ENCODE results near the gene PDE4A.

The PDE4A gene

DNA sequence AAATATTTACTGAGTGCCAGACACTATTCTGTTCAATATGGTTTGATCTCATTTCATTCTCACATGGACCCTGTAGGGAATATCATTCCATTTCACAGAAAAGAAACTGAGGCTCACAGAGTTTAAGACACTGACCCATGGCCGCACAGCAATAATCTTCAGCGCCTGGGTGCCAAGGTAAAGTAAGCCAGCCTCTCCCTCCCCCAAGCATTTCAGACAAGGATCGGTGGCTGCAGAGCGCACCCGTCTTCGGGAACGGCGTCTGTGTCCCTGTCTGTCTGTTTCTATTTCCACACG lies 4.3 kb upstream of the PDE4A start:
- no peak for DNase-seq (ENCODE audit: extremely low spot score)
- ChIA-PET CTCF (interaction anchor here (0.7 to 4.3 kb wide), 7 partner anchors 10 to 280 kb away, joined by 3 to 71 read pairs (median 3); partner anchors contain the start of genes CDC37, ICAM5 and TYK2), POLR2A (interaction anchor here (1.7 to 3.0 kb wide), 2 partner anchors 10 to 13 kb away, joined by 8 to 17 read pairs; partner anchors contain the start of gene CDC37)
- TF ChIP-seq ARNT (IDR thresholded peaks at IDR 0.05) (no peak), FOXK2 (IDR thresholded peaks at IDR 0.05) (no peak), SUZ12 (IDR thresholded peaks at IDR 0.05) (no peak), SP1 (IDR thresholded peaks at IDR 0.05) (no peak), TARDBP (IDR thresholded peaks at IDR 0.05) (no peak), ZNF384 (IDR thresholded peaks at IDR 0.05) (no peak), LEF1 (IDR thresholded peaks at IDR 0.05; ENCODE audit: borderline replicate concordance) (no peak), ELF4 (IDR thresholded peaks at IDR 0.05) (no peak), HDGF (IDR thresholded peaks at IDR 0.05; ENCODE audit: borderline replicate concordance) (no peak), L3MBTL2 (conservative IDR thresholded peaks at IDR 0.05) (no peak), FOXM1 (IDR thresholded peaks at IDR 0.05; ENCODE audit: borderline replicate concordance) (no peak), CTBP1 (IDR thresholded peaks at IDR 0.05; ENCODE audit: borderline replicate concordance) (no peak), FOXA1 (IDR thresholded peaks at IDR 0.05) (no peak), BHLHE40 (IDR thresholded peaks at IDR 0.05; ENCODE audit: borderline replicate concordance) (no peak), NFRKB (IDR thresholded peaks at IDR 0.05) (no peak)
- TF ChIP-seq, protein P1, sequence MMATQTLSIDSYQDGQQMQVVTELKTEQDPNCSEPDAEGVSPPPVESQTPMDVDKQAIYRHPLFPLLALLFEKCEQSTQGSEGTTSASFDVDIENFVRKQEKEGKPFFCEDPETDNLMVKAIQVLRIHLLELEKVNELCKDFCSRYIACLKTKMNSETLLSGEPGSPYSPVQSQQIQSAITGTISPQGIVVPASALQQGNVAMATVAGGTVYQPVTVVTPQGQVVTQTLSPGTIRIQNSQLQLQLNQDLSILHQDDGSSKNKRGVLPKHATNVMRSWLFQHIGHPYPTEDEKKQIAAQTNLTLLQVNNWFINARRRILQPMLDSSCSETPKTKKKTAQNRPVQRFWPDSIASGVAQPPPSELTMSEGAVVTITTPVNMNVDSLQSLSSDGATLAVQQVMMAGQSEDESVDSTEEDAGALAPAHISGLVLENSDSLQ (IDR thresholded peaks at IDR 0.05): no peak

- POLR2A ChIA-PET: interaction anchor here (1.7 to 3.0 kb wide), 2 partner anchors 11 to 14 kb away, joined by 8 to 17 read pairs; partner anchors contain the start of gene CDC37
- DNase-seq (ENCODE audit: extremely low spot score): peak; percentile 93
- TF ChIP-seq ZNF384 (IDR thresholded peaks at IDR 0.05): no peak
- TF ChIP-seq CTBP1 (IDR thresholded peaks at IDR 0.05; ENCODE audit: borderline replicate concordance): peak; percentile 77; the same call in 1 of the 2 replicates
- no peak for TF ChIP-seq HDGF (IDR thresholded peaks at IDR 0.05; ENCODE audit: borderline replicate concordance)
- TF ChIP-seq, protein P1 (IDR thresholded peaks at IDR 0.05): peak; percentile 65; the same call in 1 of the 2 replicates
- peak; percentile 100 for TF ChIP-seq TARDBP (IDR thresholded peaks at IDR 0.05)
- TF ChIP-seq ARNT (IDR thresholded peaks at IDR 0.05): no peak; the same call in 1 of the 2 replicates
- no peak for TF ChIP-seq SP1 (IDR thresholded peaks at IDR 0.05)
- TF ChIP-seq L3MBTL2 (conservative IDR thresholded peaks at IDR 0.05): peak; percentile 56
- no peak for TF ChIP-seq BHLHE40 (IDR thresholded peaks at IDR 0.05; ENCODE audit: borderline replicate concordance)
- CTCF ChIA-PET: interaction anchor here (0.7 to 4.3 kb wide), 9 partner anchors 11 to 279 kb away, joined by 3 to 71 read pairs (median 3); partner anchors contain the start of genes CDC37, ICAM5 and TYK2
These were observed 3.7 kb upstream of the PDE4A start for GRCh38 chr19:10416380-10417257.

GRCh38 chr19:10417541-10418234 lies 2.6 kb upstream of the PDE4A start:
- no peak for DNase-seq (ENCODE audit: extremely low spot score)
- POLR2A ChIA-PET: interaction anchor here (0.7 to 3.0 kb wide), 6 partner anchors 11 to 223 kb away, joined by 3 to 17 read pairs (median 4); partner anchors contain the start of genes CDC37 and DNMT1
- CTCF ChIA-PET: interaction anchor here (0.5 to 4.3 kb wide), 11 partner anchors 9 to 339 kb away, joined by 3 to 71 read pairs (median 6); partner anchors contain the start of genes CDC37, ICAM5 and TYK2
- TF ChIP-seq FOXA1 (IDR thresholded peaks at IDR 0.05) (no peak), ARNT (IDR thresholded peaks at IDR 0.05) (no peak), HDGF (IDR thresholded peaks at IDR 0.05; ENCODE audit: borderline replicate concordance) (no peak), FOXK2 (IDR thresholded peaks at IDR 0.05) (no peak), FOXM1 (IDR thresholded peaks at IDR 0.05; ENCODE audit: borderline replicate concordance) (no peak), SP1 (IDR thresholded peaks at IDR 0.05) (no peak), ELF4 (IDR thresholded peaks at IDR 0.05) (no peak), BHLHE40 (IDR thresholded peaks at IDR 0.05; ENCODE audit: borderline replicate concordance) (no peak), NFRKB (IDR thresholded peaks at IDR 0.05) (no peak), TARDBP (IDR thresholded peaks at IDR 0.05) (no peak), ZNF384 (IDR thresholded peaks at IDR 0.05) (no peak), CTBP1 (IDR thresholded peaks at IDR 0.05; ENCODE audit: borderline replicate concordance) (no peak), LEF1 (IDR thresholded peaks at IDR 0.05; ENCODE audit: borderline replicate concordance) (no peak), L3MBTL2 (conservative IDR thresholded peaks at IDR 0.05) (no peak), SUZ12 (IDR thresholded peaks at IDR 0.05) (no peak)
- TF ChIP-seq, protein P1 (IDR thresholded peaks at IDR 0.05): no peak

- POLR2A ChIA-PET: interaction anchor here (0.7 to 3.0 kb wide), 5 partner anchors 10 to 224 kb away, joined by 3 to 17 read pairs (median 3); partner anchors contain the start of genes CDC37 and DNMT1
- CTCF ChIA-PET: interaction anchor here (0.5 to 4.3 kb wide), 7 partner anchors 12 to 338 kb away, joined by 3 to 71 read pairs (median 6); partner anchors contain the start of genes CDC37 and ICAM5
- no peak for TF ChIP-seq TARDBP (IDR thresholded peaks at IDR 0.05)
- no peak for TF ChIP-seq SP1 (IDR thresholded peaks at IDR 0.05)
- TF ChIP-seq BHLHE40 (IDR thresholded peaks at IDR 0.05; ENCODE audit: borderline replicate concordance): no peak
- no peak for TF ChIP-seq HDGF (IDR thresholded peaks at IDR 0.05; ENCODE audit: borderline replicate concordance)
- no peak for TF ChIP-seq ELF4 (IDR thresholded peaks at IDR 0.05)
- TF ChIP-seq NFRKB (IDR thresholded peaks at IDR 0.05): no peak
- no peak for DNase-seq (ENCODE audit: extremely low spot score)
These were observed 2.2 kb upstream of the PDE4A start for GRCh38 chr19:10418235-10418484.

Data from HEK293T (cell line).